NCI-H2081 (cell line): ENCODE results near the gene TRDN.
"Not testable (repeated sequence)": the region's sequence is repeated elsewhere in the genome, so short reads cannot be mapped to it uniquely, and the experiment has no call there.

Experiments
- DNase-seq, 2 experiments: peaks; one replicate each; lab custom pipeline; 2025; lab: John Stamatoyannopoulos, UW

Gene TRDN

DNA sequence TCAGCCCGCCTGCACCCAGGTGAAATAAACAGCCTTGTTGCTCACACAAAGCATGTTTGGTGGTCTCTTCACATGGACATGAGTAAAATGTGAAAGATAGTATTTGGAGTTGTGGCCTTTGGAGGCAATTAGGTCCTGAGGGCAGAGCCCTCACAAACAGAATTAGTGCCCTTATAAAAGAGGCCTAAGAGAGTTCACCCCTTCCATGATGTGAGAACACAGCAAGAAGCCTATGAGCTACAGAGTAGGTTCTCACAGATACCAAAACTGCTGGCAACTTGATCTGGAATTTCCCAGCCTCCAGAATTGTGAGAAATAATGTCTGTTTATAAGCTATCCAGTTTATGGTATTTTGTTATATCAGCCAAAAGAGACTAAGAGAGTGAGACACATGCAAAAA is 74.5 kb downstream of the TRDN start:
- no peak for DNase-seq

DNA sequence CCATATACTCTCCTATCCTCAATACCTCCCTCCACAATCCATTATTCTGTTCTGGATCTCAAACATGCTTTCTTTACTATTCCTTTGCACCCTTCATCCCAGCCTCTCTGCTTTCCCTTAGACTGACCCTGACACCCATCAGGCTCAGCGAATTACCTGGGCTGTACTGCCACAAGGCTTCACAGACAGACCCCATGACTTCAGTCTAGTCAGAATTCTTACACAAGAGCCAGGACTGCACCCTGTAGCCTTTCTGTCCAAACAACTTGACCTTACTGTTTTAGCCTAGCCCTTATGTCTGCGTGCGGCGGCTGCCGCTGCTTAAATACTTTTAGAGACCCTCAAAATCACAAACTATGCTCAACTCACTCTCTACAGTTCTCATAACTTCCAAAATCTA is 76.9 kb downstream of the TRDN start:
- DNase-seq, result not testable (repeated sequence)

DNA sequence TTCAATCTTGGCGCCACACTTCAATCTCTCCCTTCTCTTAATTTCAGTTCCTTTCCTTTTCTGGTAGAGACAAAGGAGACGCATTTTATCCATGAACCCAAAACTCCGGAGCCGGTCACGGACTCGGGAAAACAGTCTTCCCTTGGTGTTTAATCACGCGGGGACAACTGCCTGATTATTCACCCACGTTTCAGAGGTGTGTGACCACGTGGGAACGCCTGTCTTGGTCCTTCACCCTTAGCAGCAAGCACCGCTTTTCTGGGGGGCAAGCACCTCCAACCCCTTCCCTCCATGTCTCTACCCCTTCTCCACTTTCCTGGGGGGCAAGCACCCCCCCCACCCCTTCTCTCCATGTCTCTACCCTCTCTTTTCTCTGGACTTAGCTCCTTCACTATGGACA is 79.3 kb downstream of the TRDN start:
- not testable (repeated sequence) for DNase-seq

DNA sequence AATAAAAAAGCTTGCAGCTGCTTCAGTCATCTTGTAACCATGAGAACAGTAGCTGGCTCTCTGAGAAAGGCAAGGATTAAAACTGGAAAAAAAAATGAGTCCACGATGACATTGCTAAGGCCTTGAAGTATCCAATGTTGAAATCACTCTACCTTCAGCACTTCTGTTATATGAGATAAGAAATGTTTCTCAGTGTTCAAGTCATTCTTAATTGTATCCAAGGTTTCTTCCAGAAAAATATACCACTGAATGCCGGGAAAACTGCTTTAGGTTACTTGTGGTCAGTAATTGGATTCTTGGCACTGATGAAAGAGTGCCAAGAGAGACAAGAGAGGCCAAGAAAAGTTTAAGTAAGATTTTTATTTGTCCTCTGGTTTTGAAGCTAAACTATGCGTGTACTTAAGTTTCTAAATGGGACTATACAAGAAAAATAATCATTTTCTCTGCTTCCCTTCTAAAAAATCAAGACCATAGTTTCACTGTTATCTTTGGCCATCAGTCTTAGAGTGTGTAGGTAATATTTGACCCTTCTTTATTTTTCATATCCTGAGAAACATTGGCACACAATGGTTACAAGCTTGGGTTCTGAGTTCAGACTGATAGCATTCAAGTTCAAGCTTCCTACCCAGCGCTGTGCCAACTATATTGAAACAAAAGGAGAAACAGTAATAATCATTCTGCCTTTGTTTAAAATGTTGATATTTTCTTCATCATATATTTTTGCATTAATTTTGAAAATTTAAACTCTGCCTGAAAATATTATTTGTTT is 84.6 kb downstream of the TRDN start:
- DNase-seq, result no peak

DNA sequence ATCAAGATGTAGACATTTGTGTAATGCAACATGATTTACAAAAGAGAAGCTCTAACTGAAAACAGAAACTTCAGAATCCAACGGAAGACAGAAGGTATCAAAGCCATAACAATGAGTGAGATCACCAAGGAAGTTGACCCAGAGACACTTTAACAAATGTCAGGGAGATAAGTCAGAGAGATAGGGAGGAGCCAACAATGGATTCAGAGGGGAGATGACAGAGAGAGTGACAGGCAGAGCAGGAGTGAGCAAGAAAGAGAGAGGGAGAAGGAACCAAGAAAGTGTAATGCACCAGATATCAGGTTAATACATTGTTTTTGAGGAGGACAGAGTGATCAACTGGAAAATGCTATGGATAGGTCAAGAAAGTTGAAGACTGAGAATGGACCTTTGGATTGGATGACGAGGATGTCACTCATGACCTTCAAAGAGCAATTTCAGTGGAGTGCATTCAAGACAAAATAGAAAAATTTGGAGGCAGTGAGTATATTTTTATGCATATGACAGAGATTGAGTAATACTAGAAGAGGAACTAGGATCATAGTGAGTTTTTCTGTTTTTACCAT is 86.6 kb downstream of the TRDN start:
- DNase-seq, result no peak

DNA sequence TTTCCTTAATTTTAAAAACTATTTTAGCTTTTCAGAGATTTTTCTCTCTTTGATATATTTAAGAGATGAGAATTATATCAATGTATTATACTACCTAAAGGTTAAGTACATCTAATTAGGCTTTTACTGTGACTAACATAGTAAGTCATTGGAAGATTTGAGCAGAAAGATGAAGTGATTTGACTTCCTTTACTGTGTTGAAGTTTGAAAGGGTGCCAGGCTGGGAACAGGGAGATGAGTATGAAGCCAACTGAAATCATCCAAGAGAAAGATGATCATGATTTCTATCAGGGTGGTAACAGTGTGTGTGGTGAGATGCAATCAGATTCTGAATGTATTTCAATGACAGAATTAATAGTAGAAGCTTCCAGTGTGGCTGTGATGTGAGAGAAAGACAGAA is 87.3 kb downstream of the TRDN start:
- no peak for DNase-seq

DNA sequence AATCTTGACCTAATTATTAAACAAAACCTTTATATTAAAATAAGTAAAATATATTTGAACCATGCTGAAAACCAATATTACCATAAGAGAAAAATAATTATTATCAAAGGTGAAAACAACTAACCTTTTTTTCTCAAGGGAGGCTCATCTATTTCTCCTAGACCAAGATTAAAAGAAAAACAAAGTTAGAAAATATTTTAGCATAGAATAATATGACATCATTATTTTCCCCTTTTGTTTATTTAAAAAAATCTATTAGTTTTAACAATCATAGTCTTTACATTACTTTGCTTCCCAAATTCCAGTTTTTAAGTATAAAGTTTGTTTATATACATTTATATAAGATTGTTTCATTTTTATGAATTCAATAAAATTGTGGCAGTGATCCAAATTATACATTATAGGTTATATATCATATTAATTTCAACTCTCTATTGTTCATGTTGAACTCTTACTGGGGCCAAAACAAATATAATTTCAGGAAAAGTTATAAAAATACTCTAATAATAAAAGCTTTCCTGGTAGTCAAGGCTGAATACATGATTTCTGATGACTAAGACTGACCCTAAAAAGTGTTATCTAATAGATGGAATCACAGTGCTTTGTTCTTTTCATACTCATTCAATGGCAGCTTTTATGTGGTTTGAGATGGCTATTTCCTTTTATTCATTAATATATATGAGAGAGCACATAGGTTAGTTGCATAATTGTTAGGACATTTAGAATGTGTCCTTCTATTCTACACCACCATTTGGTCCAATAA is 89.4 kb downstream of the TRDN start:
- DNase-seq, result no peak

DNA sequence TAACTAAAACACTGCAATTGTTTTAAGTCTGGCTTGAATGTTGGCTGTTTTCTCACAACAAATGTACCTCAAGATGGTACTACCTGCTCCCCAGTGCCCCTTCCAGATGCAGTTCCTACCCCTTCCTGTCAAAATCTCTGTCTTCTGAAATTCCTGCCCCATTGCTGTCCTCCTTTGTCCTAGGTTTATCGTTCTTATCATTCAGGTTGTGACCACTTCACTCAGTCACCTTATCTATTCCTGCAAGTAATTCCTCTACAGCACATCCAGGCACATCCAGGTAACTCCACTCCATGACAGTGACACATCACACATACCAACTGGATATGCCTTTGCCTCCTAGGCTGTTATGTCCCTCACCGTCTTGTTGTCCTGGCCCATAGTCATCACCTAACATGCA is 90.2 kb downstream of the TRDN start:
- DNase-seq, result no peak

DNA sequence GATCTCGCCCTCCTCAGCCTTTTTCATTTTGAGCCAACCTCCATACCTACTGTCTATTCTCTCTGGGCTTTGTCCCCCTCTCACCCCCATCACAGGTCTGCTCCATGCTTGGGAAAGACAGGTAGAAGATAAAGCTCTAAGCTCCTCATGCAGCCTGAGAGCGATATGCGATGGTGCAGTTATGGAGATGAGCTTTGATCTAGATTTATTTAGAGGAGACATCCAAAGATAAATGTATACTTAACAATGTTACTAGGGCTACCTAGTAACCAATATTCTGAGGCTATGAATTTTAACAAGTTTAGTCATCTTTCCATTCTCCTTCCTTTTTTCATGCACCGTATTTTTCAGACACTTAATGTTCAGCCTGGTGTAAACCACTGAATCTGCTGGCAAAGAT is 95.3 kb downstream of the TRDN start:
- DNase-seq, result no peak

DNA sequence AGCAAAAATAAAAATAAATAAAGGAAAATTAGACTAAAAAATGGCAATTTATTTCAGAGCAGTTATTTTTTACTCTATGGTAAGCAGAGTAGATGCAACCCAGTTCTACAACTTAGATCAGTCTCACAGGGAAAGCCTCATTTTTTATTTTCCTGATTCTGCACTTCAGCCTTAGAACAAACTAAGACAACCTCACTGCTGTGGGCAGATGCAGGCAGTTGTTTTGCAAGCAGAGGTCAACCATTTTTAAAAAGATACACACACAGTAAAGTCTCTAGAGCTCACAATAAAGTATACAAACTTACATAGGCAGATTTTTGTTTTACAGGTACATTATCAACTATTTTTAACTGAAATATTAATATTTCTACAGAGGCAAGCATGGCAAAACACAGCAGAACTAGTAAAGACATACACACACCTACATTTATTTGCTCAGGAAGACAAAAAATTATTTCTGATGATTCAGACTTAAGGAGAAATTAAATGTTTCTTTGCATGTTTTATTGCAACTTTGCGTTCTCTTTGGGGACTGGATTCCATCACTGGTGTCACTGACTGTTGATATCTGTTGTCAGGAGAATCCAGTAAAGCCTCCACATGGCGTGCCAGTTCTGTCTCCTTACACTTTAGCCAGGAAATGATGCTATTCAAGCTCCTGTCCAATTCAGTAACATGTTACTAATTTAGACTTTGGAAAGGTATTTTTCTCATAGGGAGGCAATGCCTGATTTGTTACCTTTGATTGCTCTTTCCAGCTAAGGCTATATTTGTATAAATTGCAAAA is 102.7 kb downstream of the TRDN start:
- DNase-seq, result no peak

DNA sequence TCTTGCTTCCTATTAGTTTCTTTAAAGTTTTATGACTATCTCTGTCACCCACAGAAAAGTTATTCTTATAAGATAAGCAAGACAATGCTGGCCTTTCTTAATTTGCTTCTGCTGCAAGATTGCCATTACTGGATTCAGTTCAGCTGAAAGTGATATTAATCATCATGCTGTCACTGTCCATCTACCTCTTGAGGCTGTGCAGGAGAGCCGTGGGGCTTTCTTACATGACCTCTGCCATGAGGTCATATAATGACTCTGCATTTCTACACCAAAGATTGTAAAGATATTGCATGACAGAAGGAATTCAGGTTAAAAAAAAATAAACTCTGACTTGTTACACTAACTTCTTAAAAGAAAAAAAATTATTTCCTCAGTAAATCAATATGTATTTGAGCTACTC is 106.9 kb downstream of the TRDN start:
- DNase-seq, result no peak

DNA sequence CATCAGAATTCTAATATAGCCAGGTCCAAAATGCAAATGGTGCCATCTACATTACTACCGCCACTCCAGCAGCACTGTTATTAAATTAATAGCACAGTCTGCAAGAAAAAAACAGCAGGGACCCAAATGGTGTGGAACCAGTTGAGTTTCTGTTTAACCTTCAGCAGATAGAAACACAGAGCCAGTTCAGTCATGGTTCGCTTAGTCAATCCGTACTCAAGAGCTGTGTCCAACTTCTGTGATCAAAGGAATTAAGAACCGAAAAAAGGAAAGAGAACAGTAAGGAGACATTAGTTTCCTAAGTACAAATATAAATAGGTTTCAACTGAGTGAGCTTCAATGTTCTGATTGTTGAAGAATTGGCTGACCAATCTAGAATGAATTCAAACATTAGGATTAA is 107.7 kb downstream of the TRDN start:
- DNase-seq, result no peak

DNA sequence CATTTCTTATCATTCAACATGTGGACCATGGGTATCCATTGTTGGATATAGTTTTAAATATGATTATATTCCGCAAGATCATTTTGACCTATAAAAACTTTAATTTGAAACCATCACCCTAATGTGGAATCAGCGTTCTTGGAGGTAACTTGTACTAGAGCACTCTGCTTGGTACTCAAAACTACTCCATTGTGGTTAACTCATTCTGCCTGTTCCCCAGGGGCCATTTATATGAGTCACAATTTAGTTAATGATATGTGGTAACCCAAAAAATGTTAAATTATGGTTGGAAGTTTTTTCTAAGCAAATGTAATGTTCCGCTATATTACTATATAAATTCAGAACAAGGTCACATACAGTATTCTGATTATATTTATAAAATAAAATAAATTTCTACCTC is 109.3 kb downstream of the TRDN start:
- no peak for DNase-seq

DNA sequence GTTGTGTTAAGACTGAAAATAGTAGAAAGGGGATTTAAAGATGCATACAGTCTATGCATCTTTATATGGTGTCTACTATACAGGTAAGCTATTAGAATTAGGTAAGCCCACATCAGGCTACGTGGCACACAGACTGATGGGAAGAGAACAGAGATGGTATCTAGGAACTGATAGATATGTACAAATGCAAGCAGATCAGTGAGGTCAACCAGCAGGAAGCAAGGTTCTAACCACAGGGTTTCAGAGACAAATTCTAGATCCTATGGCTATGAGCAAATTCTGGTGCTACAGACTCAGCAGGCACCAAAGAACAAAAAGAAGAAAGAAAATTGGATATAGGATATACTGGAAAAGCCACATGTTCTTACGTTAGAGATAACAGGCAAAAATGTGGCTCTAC is 110.6 kb downstream of the TRDN start:
- DNase-seq, result no peak

DNA sequence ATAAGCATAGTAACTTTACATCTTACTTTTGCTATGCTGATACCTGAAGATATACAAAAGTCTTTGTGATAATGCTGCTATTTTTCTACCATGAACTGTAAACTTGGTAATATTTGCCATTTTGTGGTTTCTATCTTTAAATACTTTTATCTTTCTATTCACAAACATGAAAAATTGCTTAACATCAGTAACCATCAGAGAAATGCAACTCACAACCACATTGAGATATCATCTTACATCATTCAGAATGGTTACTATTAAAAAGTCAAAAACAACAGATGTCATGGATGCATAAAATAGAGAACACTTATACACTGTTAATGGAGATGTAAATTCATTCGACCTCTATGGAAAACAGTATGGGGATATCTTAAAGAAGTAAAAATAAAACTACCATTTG is 112.0 kb downstream of the TRDN start:
- DNase-seq, result no peak

DNA sequence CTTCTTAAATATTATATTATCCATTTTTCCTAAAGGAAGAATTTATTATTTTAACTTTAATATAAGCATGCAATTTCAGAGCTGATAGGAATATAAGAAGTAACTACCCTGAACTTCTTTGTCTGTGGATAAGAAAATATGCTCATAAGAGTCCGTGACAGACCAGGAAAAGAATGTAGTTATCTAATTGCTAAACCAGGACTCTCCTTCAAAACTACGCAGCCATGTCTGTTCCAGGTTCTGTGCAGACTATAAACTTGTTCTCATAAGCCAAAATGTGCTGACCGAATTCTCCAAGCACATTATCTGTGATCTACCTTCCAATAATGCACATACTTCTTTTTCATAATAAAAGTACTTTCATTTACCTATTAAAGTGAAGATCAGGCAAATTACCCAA is 116.5 kb downstream of the TRDN start:
- DNase-seq, result no peak

DNA sequence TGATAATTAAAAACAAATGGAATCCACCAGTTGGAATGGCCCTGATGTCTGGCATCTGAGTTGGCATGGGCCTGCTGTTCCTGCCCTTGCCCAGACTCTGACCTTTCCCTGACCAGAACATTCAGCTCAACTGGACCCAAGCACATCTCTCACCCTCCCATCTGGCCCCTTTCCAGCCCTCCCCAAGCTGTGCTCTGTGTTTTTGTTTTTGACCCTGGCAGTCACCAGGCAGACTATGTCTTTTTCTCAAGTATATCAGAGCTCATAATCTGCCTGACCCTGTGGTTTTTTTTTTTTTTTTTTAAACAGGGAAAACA is 117.6 kb downstream of the TRDN start:
- no peak for DNase-seq

DNA sequence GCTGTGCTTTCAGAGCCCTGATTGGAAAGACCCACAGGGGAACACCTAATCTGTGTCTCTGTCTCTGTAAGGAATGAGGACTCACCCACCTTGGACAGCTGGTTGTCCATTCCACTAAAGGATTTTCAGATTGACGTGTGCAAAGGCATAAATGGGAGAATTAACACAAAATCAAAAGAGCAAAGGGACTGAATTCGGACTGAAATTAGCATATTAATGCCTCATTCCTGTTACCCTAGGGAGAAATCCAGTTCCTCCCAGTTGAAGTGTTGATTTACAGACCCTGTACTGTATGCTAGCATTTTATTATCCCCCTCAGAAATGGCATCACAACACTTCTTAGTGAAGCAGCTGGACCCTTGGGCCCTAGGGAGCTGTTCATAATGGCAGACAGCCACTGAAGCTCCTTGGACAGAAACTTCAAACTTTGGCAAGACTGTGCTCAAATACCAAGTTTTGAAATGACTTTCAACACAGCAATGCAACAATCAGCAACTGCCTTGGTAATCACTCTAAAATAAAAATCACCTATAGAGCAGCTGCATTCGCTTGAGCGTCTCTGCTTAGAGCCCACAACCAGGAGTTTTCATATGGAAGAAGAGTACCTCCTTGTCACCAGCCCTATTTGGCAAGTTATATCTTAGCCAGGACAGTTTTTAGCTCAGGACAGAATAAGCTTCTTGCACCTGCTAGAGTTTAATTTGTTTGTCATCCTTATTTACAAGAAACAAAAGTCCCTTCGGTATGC is 118.1 kb downstream of the TRDN start:
- DNase-seq, result no peak

DNA sequence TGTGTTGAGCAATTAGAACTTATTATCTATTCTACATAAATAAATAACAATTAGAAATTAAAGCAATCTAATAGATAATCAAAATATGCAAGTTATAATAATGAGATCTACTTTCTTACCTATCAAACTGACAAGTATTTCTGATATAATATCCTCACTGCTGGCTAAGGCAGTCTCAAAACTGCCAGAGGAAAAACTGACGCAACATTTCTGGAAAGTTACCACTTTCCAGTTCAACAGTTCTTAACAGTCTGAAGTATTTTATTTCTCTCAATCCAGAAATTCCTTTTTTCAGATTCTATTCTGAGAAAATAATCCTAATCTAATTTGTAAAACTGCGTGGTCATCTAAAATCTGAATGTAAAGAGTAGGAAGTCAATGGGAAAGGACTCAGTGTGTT is 121.0 kb downstream of the TRDN start:
- no peak for DNase-seq

DNA sequence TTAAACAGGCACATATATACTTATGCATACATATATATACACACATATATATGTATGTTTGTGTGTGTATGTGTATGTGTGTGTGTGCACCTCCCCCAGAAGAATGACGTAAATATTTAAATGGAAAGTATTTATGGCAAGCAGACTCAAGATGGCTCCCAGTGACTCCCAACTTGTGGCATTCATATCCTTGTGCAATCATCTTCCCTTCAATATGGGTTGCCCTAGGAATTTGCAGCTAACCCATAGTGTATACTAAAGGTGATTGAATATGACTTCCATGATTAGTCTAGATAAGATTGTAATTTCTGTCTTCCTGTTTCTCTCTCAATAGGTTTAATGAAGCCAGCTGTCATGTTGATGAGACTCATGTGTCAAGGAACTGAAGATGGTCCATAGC is 127.6 kb downstream of the TRDN start:
- DNase-seq, result no peak

DNA sequence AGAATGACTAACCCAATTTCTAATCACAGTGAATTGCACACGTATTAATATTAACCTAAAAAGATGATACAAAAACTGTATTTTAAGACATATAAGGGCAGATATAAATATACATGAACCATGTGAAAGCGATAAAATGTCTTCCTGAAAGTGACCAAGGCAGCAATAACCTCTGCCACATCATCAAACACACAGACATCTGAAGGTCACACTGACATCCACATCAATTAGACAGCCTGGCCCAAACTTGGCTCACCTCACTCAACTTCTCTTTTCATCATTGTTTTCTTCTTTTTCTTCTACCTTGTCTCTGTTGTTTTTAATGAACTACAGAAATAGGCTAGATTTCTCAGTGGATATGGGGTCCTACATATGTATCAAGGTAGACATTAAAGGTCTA is 128.5 kb downstream of the TRDN start:
- DNase-seq, result no peak

DNA sequence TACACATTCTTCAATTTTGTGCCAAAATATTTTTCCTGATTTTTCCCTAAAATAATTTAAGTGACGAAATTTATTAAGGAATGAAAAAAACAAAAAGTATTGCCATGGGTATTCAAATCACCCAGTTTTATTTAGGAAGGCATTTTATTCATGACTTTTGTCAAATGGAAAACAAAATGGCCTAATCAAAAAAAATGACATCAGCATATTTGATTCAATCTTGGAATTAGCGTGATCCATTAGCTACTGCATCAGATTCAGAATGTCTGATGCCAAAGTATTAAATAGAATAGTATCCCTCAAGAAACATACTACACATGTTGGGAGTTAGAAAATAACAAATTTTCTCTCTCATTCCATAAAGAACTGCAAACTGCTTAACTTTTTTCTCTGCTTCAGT is 129.2 kb downstream of the TRDN start:
- DNase-seq, result no peak
